AG09309 (cell line): Measurements from ENCODE around the gene USP21.

Experiments used
- DNase-seq: peaks from one replicate; pipeline ENCODE4 v3.0.0-alpha.2; 2010; ENCODE audit warnings: low read depth
- H3K4me3 ChIP-seq: 2 replicates; pipeline ENCODE4 v1.5.1; 2011; ENCODE audit warnings: mild to moderate bottlenecking, low read depth, low read length, moderate library complexity; ENCODE audit not compliant: control insufficient read depth
- TF ChIP-seq, protein P1 (sequence below): IDR thresholded peaks from 2 replicates; pipeline ENCODE4 v1.5.1; 2011; ENCODE audit warnings: mild to moderate bottlenecking, low read depth, low read length, inconsistent platforms; ENCODE audit not compliant: insufficient read depth, control insufficient read depth; ENCODE audit errors: missing control alignments

Gene USP21

DNA sequence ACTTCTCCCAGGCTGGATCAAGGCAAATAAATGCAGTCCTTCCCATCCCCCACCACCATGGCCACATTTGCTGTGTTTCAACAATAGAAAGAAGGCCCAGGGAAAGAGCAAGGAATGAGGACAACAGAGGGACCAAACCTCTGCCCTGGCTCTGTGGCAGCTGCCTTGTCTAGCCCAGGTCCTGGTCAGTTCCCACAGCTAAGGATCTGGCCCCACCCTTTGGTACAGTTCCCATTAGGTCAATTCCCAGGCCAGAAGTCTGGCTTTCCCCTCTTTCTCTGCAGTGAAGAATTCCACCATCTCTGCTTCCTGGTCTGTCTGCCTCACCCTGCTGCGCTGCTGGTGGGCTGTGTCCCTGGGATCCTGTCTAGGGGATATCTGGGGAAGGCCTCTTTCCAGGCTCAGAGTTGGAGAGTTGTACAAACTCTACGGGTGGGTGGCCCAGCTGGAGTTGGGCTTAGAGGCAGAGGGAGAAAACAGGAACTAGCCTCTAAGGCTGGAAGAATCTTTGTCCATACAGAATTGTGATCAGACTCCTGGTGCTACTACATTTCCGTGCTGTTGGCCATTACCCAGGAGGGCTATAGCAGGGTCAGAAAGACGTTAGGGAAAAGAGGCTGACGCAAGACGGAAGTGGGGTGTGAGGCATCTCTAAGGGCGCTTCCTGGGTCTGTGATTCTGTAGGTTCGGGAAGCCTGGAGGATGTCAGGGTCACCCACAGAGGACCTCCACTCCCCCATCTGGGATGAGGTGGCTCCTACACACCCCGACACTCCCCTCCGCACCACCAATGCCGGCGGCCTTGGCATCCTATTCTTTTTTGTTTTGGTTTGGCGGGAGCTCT is 41.9 kb downstream of the USP21 start:
- DNase-seq: no peak

DNA sequence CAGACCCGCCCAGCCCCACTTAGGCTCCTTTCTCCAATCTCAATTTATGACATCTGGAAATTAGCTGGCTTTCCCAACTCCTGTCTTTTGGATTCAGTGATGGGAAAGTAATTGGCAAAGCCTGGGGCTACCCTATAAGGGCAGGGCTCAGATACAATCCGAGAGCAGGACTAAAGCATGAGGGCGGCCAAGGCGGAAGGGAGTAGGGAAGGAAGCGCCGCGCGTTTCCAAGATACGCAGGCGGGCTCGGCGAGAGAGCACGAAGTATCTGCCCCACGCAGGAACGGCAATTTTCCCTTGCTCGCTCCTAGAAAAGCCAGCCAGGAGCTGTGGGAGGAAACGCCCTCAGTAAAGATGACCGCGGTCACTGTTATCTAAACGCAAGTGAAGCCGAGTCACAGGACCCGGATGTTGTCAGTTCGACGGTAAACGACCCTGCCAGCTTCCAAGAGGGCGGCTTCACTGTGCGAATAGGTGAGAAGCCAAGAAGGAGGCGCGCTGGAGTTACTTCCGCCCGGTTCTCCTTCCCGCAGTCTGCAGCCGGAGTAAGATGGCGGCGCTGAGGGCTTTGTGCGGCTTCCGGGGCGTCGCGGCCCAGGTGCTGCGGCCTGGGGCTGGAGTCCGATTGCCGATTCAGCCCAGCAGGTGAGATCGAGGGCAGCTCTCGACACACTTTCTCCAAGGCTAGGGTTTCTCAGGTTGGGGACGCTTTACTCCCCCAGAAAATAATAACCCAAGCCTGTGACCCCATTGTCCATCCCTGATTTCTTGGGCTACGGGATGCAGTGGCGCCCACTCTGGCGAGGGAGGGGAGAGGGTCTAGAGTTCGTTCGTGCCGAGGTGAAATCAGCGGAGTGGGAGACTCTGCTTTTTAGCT is 42.8 kb downstream of the USP21 start, which contains the start of gene NDUFS2:
NDUFS2 (plus strand) TSS at position 532 of the 877 bp plus-strand sequence; CDS start at position 551, 19 bp downstream.
- DNase-seq: peak; percentile 98
- H3K4me3 ChIP-seq: peak within 1 kb of the TSS; percentile 85
- TF ChIP-seq, protein P1, sequence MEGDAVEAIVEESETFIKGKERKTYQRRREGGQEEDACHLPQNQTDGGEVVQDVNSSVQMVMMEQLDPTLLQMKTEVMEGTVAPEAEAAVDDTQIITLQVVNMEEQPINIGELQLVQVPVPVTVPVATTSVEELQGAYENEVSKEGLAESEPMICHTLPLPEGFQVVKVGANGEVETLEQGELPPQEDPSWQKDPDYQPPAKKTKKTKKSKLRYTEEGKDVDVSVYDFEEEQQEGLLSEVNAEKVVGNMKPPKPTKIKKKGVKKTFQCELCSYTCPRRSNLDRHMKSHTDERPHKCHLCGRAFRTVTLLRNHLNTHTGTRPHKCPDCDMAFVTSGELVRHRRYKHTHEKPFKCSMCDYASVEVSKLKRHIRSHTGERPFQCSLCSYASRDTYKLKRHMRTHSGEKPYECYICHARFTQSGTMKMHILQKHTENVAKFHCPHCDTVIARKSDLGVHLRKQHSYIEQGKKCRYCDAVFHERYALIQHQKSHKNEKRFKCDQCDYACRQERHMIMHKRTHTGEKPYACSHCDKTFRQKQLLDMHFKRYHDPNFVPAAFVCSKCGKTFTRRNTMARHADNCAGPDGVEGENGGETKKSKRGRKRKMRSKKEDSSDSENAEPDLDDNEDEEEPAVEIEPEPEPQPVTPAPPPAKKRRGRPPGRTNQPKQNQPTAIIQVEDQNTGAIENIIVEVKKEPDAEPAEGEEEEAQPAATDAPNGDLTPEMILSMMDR: no peak

More for the DNA sequence above, 41.9 kb downstream of the USP21 start:
- TF ChIP-seq, protein P1: no peak
- H3K4me3 ChIP-seq: peak overlapping the region; percentile 85

DNA sequence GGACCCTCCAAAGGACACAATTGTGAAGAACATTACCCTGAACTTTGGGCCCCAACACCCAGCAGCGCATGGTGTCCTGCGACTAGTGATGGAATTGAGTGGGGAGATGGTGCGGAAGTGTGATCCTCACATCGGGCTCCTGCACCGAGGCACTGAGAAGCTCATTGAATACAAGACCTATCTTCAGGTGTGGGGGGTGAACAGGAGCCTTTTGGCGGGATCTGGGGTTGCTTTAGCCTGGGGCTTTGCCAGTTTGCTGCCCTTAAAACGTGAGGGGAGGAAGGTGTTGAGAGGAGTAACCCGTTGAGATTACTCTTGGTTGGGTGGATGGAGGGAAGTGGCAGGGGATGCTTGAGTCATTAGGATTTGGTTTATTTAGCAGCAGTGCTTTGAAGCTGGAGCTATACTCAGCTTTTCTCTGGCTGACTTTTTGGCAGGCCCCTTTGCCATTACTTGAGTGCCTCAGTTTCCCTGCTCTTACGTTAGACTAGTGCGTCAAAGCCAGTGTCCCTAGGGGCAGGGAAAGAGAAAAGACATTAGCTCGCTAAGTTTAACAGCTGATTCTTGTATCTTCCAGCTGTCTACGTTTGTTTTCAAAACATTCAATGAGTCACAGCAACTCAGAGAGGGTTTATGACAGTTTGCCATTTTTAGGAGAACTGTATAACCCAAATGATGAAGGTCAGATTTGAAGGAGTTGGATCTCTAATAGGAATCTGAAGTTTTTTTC is 47.3 kb downstream of the USP21 start:
- DNase-seq: no peak

DNA sequence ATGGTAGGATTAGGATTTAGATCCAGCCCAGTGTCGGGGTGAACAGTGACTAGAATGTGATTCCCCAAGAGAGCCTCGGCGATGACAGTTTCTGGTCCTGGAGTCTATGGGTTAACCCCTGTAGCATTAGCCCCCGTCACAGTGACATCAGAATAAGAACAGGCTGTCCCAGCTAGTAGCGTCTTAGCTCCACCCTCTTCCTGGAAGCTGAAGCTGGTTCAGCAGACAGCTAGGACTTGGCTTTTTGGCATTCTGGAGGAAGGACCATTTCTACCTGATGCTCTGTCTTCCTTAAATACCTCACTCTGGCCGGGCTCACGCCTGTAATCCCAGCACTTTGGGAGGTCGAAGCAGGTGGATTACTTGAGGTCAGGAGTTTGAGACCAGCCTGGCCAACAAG is 47.9 kb downstream of the USP21 start:
- TF ChIP-seq, protein P1: no peak
- no peak overlapping the region for H3K4me3 ChIP-seq
- DNase-seq: no peak

More for the DNA sequence above, 47.3 kb downstream of the USP21 start:
- TF ChIP-seq, protein P1: no peak
- H3K4me3 ChIP-seq: no peak overlapping the region

DNA sequence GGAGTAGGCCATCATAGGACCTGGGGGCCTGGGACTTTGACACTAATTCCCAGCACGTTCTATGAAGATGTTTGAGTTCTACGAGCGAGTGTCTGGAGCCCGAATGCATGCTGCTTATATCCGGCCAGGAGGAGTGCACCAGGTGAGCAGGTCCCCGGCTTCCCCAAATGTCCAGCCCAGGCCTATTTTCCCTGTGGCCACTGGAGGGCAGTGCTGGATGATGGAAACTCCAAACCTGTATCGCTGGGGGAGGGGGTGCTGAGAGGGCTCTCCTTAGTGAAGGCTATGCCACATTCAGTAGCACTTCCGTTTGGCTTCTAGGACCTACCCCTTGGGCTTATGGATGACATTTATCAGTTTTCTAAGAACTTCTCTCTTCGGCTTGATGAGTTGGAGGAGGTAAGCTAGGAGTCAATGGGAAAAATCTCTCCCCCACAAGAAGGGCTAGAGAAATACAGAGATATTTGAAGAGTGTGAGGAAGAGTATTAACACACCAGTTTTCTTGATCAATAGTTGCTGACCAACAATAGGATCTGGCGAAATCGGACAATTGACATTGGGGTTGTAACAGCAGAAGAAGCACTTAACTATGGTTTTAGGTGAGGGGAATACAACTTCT is 50.6 kb downstream of the USP21 start:
- H3K4me3 ChIP-seq: no peak overlapping the region
- DNase-seq: no peak
- TF ChIP-seq, protein P1: peak; percentile 93

DNA sequence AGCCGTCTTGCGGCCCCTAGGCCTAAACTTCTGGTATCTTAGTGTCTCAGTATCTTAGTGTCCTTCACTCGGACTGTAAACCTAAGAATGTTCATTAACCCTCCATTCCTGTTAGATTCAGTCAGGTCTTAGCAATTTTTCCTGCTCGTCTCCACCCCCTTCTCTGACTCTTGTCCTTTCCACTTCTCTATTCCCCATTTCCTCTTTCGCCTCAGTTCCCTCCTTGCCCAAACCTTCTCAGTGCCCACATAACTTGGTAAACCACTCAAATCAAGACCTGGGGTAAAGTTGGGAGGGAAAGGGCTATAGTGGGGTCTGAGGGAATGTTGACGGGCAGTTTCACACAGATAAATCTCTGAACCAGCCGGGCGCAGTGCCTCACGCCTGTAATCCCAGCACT is 55.1 kb downstream of the USP21 start:
- TF ChIP-seq, protein P1: no peak
- no peak for DNase-seq
- H3K4me3 ChIP-seq: no peak overlapping the region
